Measurements from ENCODE around the gene PHYH.
"Not testable (repeated sequence)": the region's sequence is repeated elsewhere in the genome, so short reads cannot be mapped to it uniquely, and the experiment has no call there.

The PHYH gene

DNA sequence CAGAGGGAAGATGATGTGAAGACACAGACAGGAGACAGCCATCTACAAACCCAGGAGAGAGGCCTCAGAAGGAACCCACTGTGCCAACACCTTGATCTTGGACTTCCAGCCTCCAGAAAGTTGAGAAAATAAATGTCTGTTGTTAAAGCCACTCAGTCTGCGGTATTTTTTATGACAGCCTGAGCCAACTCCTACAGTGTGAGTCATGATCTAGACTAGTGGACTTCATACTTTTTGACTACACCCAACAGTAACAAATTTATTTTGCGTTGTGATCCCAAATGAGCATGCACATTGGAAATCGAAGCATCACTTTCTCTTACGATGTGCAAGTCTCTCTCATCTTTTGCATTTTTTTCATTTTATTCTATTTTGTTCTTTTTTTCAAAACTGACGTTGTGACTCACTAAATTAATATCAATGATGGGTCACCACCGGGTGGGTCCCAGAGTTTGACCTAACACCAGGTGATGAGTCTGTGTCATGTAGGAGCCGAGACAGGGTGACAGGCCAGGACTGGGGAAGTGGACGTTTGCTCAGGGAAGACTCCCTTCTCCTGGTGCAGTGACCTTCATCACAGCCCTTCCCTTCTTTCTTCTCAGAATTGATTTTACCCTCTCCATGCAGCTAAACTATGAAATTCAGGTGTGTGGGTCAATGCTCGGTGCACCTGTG is 28.9 kb downstream of the PHYH start:
- H3K27me3 ChIP-seq (ENCODE audit: insufficient read depth, low read length) = no peaks in the 10 kb centered on the region
- no peaks in the 10 kb centered on the region for H3K36me3 ChIP-seq (ENCODE audit: insufficient read depth, low read length)
- 87% methylated on average over 9 of the region's 9 CpGs for WGBS
- 0 out of 2 replicates have a peak, but pooled peaks cover 2% of the 10 kb centered on the region for H3K9me3 ChIP-seq (ENCODE audit: insufficient read depth, low read depth, low read length)
- H3K4me3 ChIP-seq (ENCODE audit: low read length) = no peak overlapping the region
- peaks cover 16% of the 10 kb centered on the region for H3K4me1 ChIP-seq (ENCODE audit: insufficient read depth, low read length)
- H3K9ac ChIP-seq (ENCODE audit: low read depth, low read length) = no peak overlapping the region
- no peak overlapping the region for H3K27ac ChIP-seq (ENCODE audit: low read depth, low read length)

GRCh38 chr10:13268841-13269240 is 31.0 kb downstream of the PHYH start:
- peaks cover 16% of the 10 kb centered on the region for H3K4me1 ChIP-seq (ENCODE audit: insufficient read depth, low read length)
- no peak overlapping the region for H3K9ac ChIP-seq (ENCODE audit: low read depth, low read length)
- no peak overlapping the region; the same call in 1 of the 2 replicates for H3K27ac ChIP-seq (ENCODE audit: low read depth, low read length)
- WGBS = 62% methylated on average over 3 of the region's 3 CpGs
- 0 out of 2 replicates have a peak, but pooled peaks cover 2% of the 10 kb centered on the region for H3K9me3 ChIP-seq (ENCODE audit: insufficient read depth, low read depth, low read length)
- H3K27me3 ChIP-seq (ENCODE audit: insufficient read depth, low read length) = no peaks in the 10 kb centered on the region
- no peaks in the 10 kb centered on the region for H3K36me3 ChIP-seq (ENCODE audit: insufficient read depth, low read length)
- no peak overlapping the region for H3K4me3 ChIP-seq (ENCODE audit: low read length)

DNA sequence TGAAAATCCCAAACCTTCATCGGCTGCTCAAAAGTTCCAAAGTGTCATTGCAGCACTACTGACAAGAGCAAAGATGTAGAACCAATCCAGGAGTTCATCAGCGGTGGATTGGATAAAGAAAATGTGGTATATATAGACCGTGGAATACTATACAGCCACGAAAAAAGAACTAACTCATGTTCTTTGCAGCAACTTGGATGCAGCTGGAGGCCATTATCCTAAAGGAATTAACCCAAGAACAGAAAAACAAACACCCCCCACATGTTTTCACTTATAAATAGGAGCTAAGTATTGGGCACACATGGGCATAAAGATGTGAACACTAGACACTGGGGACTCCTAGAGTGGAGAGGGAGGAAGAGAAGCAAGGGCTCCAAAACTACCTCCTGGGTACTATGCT is 31.6 kb downstream of the PHYH start:
- Histone ChIP-seq H3K4me3 (ENCODE audit: low read length) (no peak overlapping the region), H3K4me1 (ENCODE audit: insufficient read depth, low read length) (peaks cover 16% of the 10 kb centered on the region), H3K9me3 (ENCODE audit: insufficient read depth, low read depth, low read length) (0 out of 2 replicates have a peak, but pooled peaks cover 2% of the 10 kb centered on the region), H3K36me3 (ENCODE audit: insufficient read depth, low read length) (no peaks in the 10 kb centered on the region), H3K9ac (ENCODE audit: low read depth, low read length) (no peak overlapping the region), H3K27me3 (ENCODE audit: insufficient read depth, low read length) (no peaks in the 10 kb centered on the region), H3K27ac (ENCODE audit: low read depth, low read length) (no peak overlapping the region)
- WGBS = 91% methylated on average over 4 of the region's 4 CpGs

- no peaks in the 10 kb centered on the region for H3K27me3 ChIP-seq (ENCODE audit: insufficient read depth, low read length)
- no peaks in the 10 kb centered on the region for H3K36me3 ChIP-seq (ENCODE audit: insufficient read depth, low read length)
- 91% methylated on average over 7 of the region's 7 CpGs for WGBS
- H3K4me1 ChIP-seq (ENCODE audit: insufficient read depth, low read length) = 0 out of 2 replicates have a peak, but pooled peaks cover 1% of the 10 kb centered on the region
- H3K4me3 ChIP-seq (ENCODE audit: low read length) = no peak overlapping the region
- no peak overlapping the region for H3K9ac ChIP-seq (ENCODE audit: low read depth, low read length)
- 0 out of 2 replicates have a peak, but pooled peaks cover 2% of the 10 kb centered on the region for H3K9me3 ChIP-seq (ENCODE audit: insufficient read depth, low read depth, low read length)
- no peak overlapping the region for H3K27ac ChIP-seq (ENCODE audit: low read depth, low read length)
Observed at GRCh38 chr10:13263591-13263990, 36.3 kb downstream of the PHYH start.

GRCh38 chr10:13262433-13262832 is 37.4 kb downstream of the PHYH start:
- no peak overlapping the region for H3K27ac ChIP-seq (ENCODE audit: low read depth, low read length)
- 95% methylated on average over 1 of the region's 1 CpG for WGBS

GRCh38 chr10:13257621-13258140 is 42.2 kb downstream of the PHYH start:
- Histone ChIP-seq H3K4me3 (ENCODE audit: low read length) (no peak overlapping the region), H3K27me3 (ENCODE audit: insufficient read depth, low read length) (no peaks in the 10 kb centered on the region), H3K9ac (ENCODE audit: low read depth, low read length) (no peak overlapping the region), H3K36me3 (ENCODE audit: insufficient read depth, low read length) (no peaks in the 10 kb centered on the region), H3K9me3 (ENCODE audit: insufficient read depth, low read depth, low read length) (no peaks in the 10 kb centered on the region), H3K27ac (ENCODE audit: low read depth, low read length) (no peak overlapping the region), H3K4me1 (ENCODE audit: insufficient read depth, low read length) (no peaks in the 10 kb centered on the region)
- WGBS = 78% methylated on average over 4 of the region's 5 CpGs

More at GRCh38 chr10:13262433-13262832, 37.4 kb downstream of the PHYH start:
- no peak overlapping the region for H3K9ac ChIP-seq (ENCODE audit: low read depth, low read length)
- H3K9me3 ChIP-seq (ENCODE audit: insufficient read depth, low read depth, low read length) = no peaks in the 10 kb centered on the region
- H3K36me3 ChIP-seq (ENCODE audit: insufficient read depth, low read length) = no peaks in the 10 kb centered on the region
- H3K4me1 ChIP-seq (ENCODE audit: insufficient read depth, low read length) = no peaks in the 10 kb centered on the region
- no peak overlapping the region for H3K4me3 ChIP-seq (ENCODE audit: low read length)
- H3K27me3 ChIP-seq (ENCODE audit: insufficient read depth, low read length) = no peaks in the 10 kb centered on the region

DNA sequence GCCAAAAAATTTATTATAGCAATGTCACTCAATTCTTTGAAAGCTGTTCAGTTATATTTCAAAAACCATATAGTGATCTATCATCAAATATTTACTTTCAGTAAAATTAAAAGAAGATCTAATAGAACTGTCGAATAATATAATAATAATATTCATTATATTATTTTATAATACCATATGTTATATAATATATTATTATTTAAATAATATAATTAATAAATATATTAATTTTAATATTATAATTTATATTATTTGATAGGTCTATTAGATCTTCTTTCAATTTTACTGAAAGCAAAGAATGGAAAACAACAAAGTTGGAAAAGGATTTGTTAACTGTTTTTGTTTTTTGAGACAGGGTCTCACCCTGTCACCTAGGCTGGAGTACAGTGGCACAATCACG is 43.2 kb downstream of the PHYH start:
- 100% methylated on average over 1 of the region's 2 CpGs for WGBS
- no peaks in the 10 kb centered on the region for H3K27me3 ChIP-seq (ENCODE audit: insufficient read depth, low read length)
- no peaks in the 10 kb centered on the region for H3K9me3 ChIP-seq (ENCODE audit: insufficient read depth, low read depth, low read length)
- H3K36me3 ChIP-seq (ENCODE audit: insufficient read depth, low read length) = no peaks in the 10 kb centered on the region
- no peak overlapping the region for H3K27ac ChIP-seq (ENCODE audit: low read depth, low read length)
- H3K9ac ChIP-seq (ENCODE audit: low read depth, low read length) = no peak overlapping the region
- no peak overlapping the region for H3K4me3 ChIP-seq (ENCODE audit: low read length)
- H3K4me1 ChIP-seq (ENCODE audit: insufficient read depth, low read length) = no peaks in the 10 kb centered on the region

DNA sequence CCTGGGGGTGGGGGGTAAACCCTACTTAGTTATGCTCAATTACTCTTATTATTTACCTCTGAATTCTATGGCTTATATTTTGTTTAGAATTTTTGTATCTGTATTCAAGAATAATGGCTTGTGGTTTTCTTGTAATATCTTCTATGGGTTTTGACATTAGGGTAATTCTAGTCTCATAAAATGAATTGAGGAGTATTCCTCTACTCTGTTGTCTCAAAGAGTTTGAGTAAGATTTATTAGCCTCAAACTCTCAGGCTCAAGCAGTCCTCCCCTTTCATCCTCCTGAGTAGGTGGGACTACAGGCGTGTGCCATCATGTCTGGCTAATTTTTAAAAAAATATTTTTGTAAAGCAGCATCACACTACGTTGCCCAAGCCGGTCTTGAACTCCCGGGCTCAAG is 46.1 kb downstream of the PHYH start:
- H3K9me3 ChIP-seq (ENCODE audit: insufficient read depth, low read depth, low read length) = no peaks in the 10 kb centered on the region
- no peaks in the 10 kb centered on the region for H3K4me1 ChIP-seq (ENCODE audit: insufficient read depth, low read length)
- no peak overlapping the region for H3K4me3 ChIP-seq (ENCODE audit: low read length)
- no peaks in the 10 kb centered on the region for H3K27me3 ChIP-seq (ENCODE audit: insufficient read depth, low read length)
- H3K27ac ChIP-seq (ENCODE audit: low read depth, low read length) = no peak overlapping the region
- H3K9ac ChIP-seq (ENCODE audit: low read depth, low read length) = no peak overlapping the region
- WGBS = 89% methylated on average over 4 of the region's 4 CpGs
- no peaks in the 10 kb centered on the region for H3K36me3 ChIP-seq (ENCODE audit: insufficient read depth, low read length)

DNA sequence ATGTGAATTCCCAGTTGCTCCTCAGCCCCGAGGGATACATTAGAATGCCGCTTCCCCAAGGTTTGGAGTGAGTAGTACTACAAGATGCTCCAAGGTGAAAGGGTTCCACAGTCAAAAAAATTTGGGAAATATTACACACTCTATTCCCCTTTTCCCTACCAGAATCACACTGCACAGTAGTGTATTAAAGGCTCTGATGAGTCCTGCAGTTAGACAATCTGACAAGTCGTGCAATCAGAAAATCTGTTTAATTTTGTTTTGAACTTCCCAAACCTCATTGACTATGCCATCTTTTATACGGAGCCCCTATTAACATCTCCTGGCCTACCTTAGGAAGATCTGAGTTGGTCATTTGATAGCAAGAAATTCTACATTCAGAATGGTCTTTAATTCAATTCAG is 52.1 kb downstream of the PHYH start:
- no peaks in the 10 kb centered on the region for H3K27me3 ChIP-seq (ENCODE audit: insufficient read depth, low read length)
- H3K4me3 ChIP-seq (ENCODE audit: low read length) = no peak overlapping the region
- H3K36me3 ChIP-seq (ENCODE audit: insufficient read depth, low read length) = no peaks in the 10 kb centered on the region
- no peaks in the 10 kb centered on the region for H3K4me1 ChIP-seq (ENCODE audit: insufficient read depth, low read length)
- 98% methylated on average over 4 of the region's 4 CpGs for WGBS
- no peaks in the 10 kb centered on the region for H3K9me3 ChIP-seq (ENCODE audit: insufficient read depth, low read depth, low read length)
- no peak overlapping the region for H3K9ac ChIP-seq (ENCODE audit: low read depth, low read length)
- H3K27ac ChIP-seq (ENCODE audit: low read depth, low read length) = no peak overlapping the region

- WGBS = 89% methylated on average over 9 of the region's 9 CpGs
- no peak overlapping the region for H3K9ac ChIP-seq (ENCODE audit: low read depth, low read length)
- H3K9me3 ChIP-seq (ENCODE audit: insufficient read depth, low read depth, low read length) = no peaks in the 10 kb centered on the region
- no peaks in the 10 kb centered on the region for H3K4me1 ChIP-seq (ENCODE audit: insufficient read depth, low read length)
- no peak overlapping the region for H3K4me3 ChIP-seq (ENCODE audit: low read length)
- H3K27ac ChIP-seq (ENCODE audit: low read depth, low read length) = no peak overlapping the region
- no peaks in the 10 kb centered on the region for H3K27me3 ChIP-seq (ENCODE audit: insufficient read depth, low read length)
- H3K36me3 ChIP-seq (ENCODE audit: insufficient read depth, low read length) = no peaks in the 10 kb centered on the region
Observed at GRCh38 chr10:13247246-13247645, 52.6 kb downstream of the PHYH start.

GRCh38 chr10:13242260-13242659 is 57.6 kb downstream of the PHYH start:
- WGBS = 93% methylated on average over 5 of the region's 5 CpGs
- H3K9me3 ChIP-seq (ENCODE audit: insufficient read depth, low read depth, low read length); H3K27ac ChIP-seq (ENCODE audit: low read depth, low read length); H3K27me3 ChIP-seq (ENCODE audit: insufficient read depth, low read length); H3K9ac ChIP-seq (ENCODE audit: low read depth, low read length); H3K4me1 ChIP-seq (ENCODE audit: insufficient read depth, low read length); H3K4me3 ChIP-seq (ENCODE audit: low read length); H3K36me3 ChIP-seq (ENCODE audit: insufficient read depth, low read length): not testable (repeated sequence)
